OCI-LY3 (cell line): ENCODE measurements around the gene AOC3.

ENCODE experiments used
- H2AFZ ChIP-seq: fragments of 200-600, 300-600 bp; shearing (Covaris generic); 2 replicates; pipeline ENCODE4 v1.6.0; 2014; ENCODE audit warnings: antibody characterized with exemption, low read depth, low read length
- H3K27ac ChIP-seq: fragments of 200-600, 300-600 bp; sonication (generic); 2 replicates; pipeline ENCODE4 v1.5.1; 2014; ENCODE audit warnings: mild to moderate bottlenecking, low read length, moderate library complexity, mixed read lengths
- H3K27me3 ChIP-seq: fragments of 200-600, 300-600 bp; sonication (generic); 2 replicates; pipeline ENCODE4 v1.6.1; 2014; ENCODE audit warnings: low read depth, low read length, mixed read lengths
- H3K36me3 ChIP-seq: fragments of 200-600, 300-600 bp; sonication (generic); replicated peaks from 2 replicates; pipeline ENCODE3; 2014; ENCODE audit warnings: low read depth, low read length, mixed read lengths
- H3K4me1 ChIP-seq: fragments of 300-600, 200-600 bp; sonication (generic); 2 replicates; pipeline ENCODE4 v1.6.1; 2014; ENCODE audit warnings: low read length, mixed read lengths
- H3K4me2 ChIP-seq: fragments of 200-600, 300-600 bp; sonication (generic); 2 replicates; pipeline ENCODE4 v1.6.1; 2014; ENCODE audit warnings: low read length, mixed read lengths
- H3K4me3 ChIP-seq: fragments of 300-600, 200-600 bp; sonication (generic); 2 replicates; pipeline ENCODE4 v1.5.1; 2014; ENCODE audit warnings: antibody characterized with exemption, mild to moderate bottlenecking, low read length, moderate library complexity
- H3K79me2 ChIP-seq: fragments of 300-600, 200-600 bp; shearing (Covaris generic); 2 replicates; pipeline ENCODE4 v1.6.1; 2014; ENCODE audit warnings: mild to moderate bottlenecking, low read length, mixed read lengths
- H3K9ac ChIP-seq: fragments of 300-600, 200-600 bp; shearing (Covaris generic); 2 replicates; pipeline ENCODE4 v1.6.0; 2014; ENCODE audit warnings: mild to moderate bottlenecking, low read length, moderate library complexity
- H3K9me3 ChIP-seq: fragments of 200-600, 300-600 bp; shearing (Covaris generic); 2 replicates; pipeline ENCODE4 v1.6.1; 2014; ENCODE audit warnings: low read length, mixed read lengths; ENCODE audit not compliant: insufficient read depth
- H4K20me1 ChIP-seq: fragments of 200-600, 300-600 bp; sonication (generic); 2 replicates; pipeline ENCODE4 v1.6.1; 2016; ENCODE audit warnings: low read length, mixed read lengths; ENCODE audit not compliant: insufficient read depth
- CTCF ChIP-seq: fragments of 200-600, 300-600 bp; sonication (generic); IDR thresholded peaks from 2 replicates; pipeline ENCODE4 v1.5.1; 2014; ENCODE audit warnings: antibody characterized with exemption, low read length, low read depth
- EZH2phosphoT487 ChIP-seq: fragments of 200-600 bp; shearing (Covaris generic); IDR thresholded peaks from 2 replicates; pipeline ENCODE4 v1.6.1; 2018; ENCODE audit warnings: antibody characterized with exemption, mixed run types, low read depth

Gene AOC3

GRCh38 chr17:42806249-42806648 lies 44.8 kb upstream of the AOC3 start:
- H3K27me3 ChIP-seq, result no peaks in the 10 kb centered on the region
- H3K79me2 ChIP-seq, result no peaks in the 10 kb centered on the region
- TF ChIP-seq EZH2phosphoT487 (no peak), CTCF (no peak)
- no peaks in the 10 kb centered on the region for H3K4me1 ChIP-seq
- no peaks in the 10 kb centered on the region for H4K20me1 ChIP-seq
- H3K4me2 ChIP-seq, result no peak overlapping the region
- no peak overlapping the region for H3K9ac ChIP-seq
- no peak overlapping the region for H2AFZ ChIP-seq
- no peak overlapping the region for H3K27ac ChIP-seq
- H3K9me3 ChIP-seq, result no peaks in the 10 kb centered on the region
- peaks cover 17% of the 10 kb centered on the region for H3K36me3 ChIP-seq
- H3K4me3 ChIP-seq, result no peak overlapping the region

GRCh38 chr17:42809250-42809649 lies 41.7 kb upstream of the AOC3 start:
- Histone ChIP-seq H3K9ac (no peak overlapping the region), H3K27ac (no peak overlapping the region), H3K4me2 (no peak overlapping the region), H3K4me1 (no peaks in the 10 kb centered on the region), H4K20me1 (no peaks in the 10 kb centered on the region), H3K27me3 (no peaks in the 10 kb centered on the region), H3K79me2 (no peaks in the 10 kb centered on the region), H3K36me3 (peaks cover 29% of the 10 kb centered on the region), H3K4me3 (no peak overlapping the region), H2AFZ (no peak overlapping the region), H3K9me3 (no peaks in the 10 kb centered on the region)
- TF ChIP-seq EZH2phosphoT487 (no peak), CTCF (no peak)

GRCh38 chr17:42814633-42815399 lies 36.2 kb upstream of the AOC3 start:
- no peak overlapping the region for H2AFZ ChIP-seq
- H4K20me1 ChIP-seq, result no peaks in the 10 kb centered on the region
- H3K79me2 ChIP-seq, result no peaks in the 10 kb centered on the region
- peaks cover 69% of the 10 kb centered on the region for H3K36me3 ChIP-seq
- no peak overlapping the region for H3K27ac ChIP-seq
- H3K4me1 ChIP-seq, result no peaks in the 10 kb centered on the region
- H3K4me3 ChIP-seq, result no peak overlapping the region
- TF ChIP-seq CTCF, result no peak
- TF ChIP-seq EZH2phosphoT487, result no peak
- no peaks in the 10 kb centered on the region for H3K27me3 ChIP-seq
- H3K9ac ChIP-seq, result no peak overlapping the region
- H3K4me2 ChIP-seq, result no peak overlapping the region
- no peaks in the 10 kb centered on the region for H3K9me3 ChIP-seq

GRCh38 chr17:42817866-42818265 lies 33.1 kb upstream of the AOC3 start:
- Histone ChIP-seq H3K9me3 (no peaks in the 10 kb centered on the region), H3K79me2 (peaks cover 9% of the 10 kb centered on the region), H3K4me2 (no peak overlapping the region), H3K27me3 (no peaks in the 10 kb centered on the region), H3K36me3 (peaks cover 56% of the 10 kb centered on the region), H3K27ac (no peak overlapping the region), H2AFZ (no peak overlapping the region), H3K4me1 (no peaks in the 10 kb centered on the region), H3K9ac (no peak overlapping the region), H3K4me3 (no peak overlapping the region), H4K20me1 (no peaks in the 10 kb centered on the region)
- no peak for TF ChIP-seq CTCF
- TF ChIP-seq EZH2phosphoT487, result no peak
